C4-2B (cell line): ENCODE results near the gene RPRD1A.

Source experiments
- CTCF ChIP-seq: fragments of 450-650 bp; conservative IDR thresholded peaks from 2 replicates; pipeline ENCODE4 v1.5.1; 2017; ENCODE audit warnings: mild to moderate bottlenecking
- ZFX ChIP-seq: fragments of 450-650 bp; IDR thresholded peaks from 2 replicates; pipeline ENCODE4 v1.6.1; 2017

GRCh38 chr18:35991696-35992095 lies 75.7 kb downstream of the RPRD1A start:
- TF ChIP-seq CTCF (no peak), ZFX (no peak)
